Thyroid gland (tissue), 4 donors: ENCODE data around the gene ZNF774. TPM values are rescaled to one million over a fixed set of nuclear protein-coding genes. Genes with fewer than 3 reads are reported as not detected.
"Not testable (repeated sequence)": the region's sequence is repeated elsewhere in the genome, so short reads cannot be mapped to it uniquely, and the experiment has no call there.

Source experiments
- DNase-seq, 2 donors: peaks; one replicate each; pipeline ENCODE4 v3.0.0-alpha.2; 2019
- H3K27ac ChIP-seq, 3 donors: fragments of 200-600 bp; sonication (generic); 1 replicate in 2 of 3; 2 replicates in 1 of 3; pipeline ENCODE4 v1.5.1; 2016 to 2019; ENCODE audit warnings: mild to moderate bottlenecking in 1 of 3, moderate library complexity in 1 of 3
- H3K27me3 ChIP-seq: fragments of 200-600 bp; sonication (generic); one replicate; pipeline ENCODE4 v1.5.1; 2019
- H3K36me3 ChIP-seq, 2 donors: fragments of 200-600 bp; sonication (generic); one replicate each; pipeline ENCODE4 v1.5.1; 2016 to 2019
- H3K4me1 ChIP-seq, 2 donors: fragments of 200-600 bp; sonication (generic); one replicate each; pipeline ENCODE4 v1.5.1; 2017 to 2019
- H3K4me3 ChIP-seq, 3 donors: fragments of 200-600 bp; sonication (generic); replicated peaks in 1 of 3; 1 replicate in 2 of 3; 2 replicates in 1 of 3; pipeline ENCODE4 v1.5.1; 2016; ENCODE audit warnings: mild to moderate bottlenecking in 1 of 3
- H3K9me3 ChIP-seq: fragments of 200-600 bp; sonication (generic); one replicate; pipeline ENCODE4 v1.5.1; 2017
- CTCF ChIP-seq, 6 experiments: fragments of 200-600 bp in 3 of 6; fragments of 450-650 bp in 3 of 6; sonication (generic) in 3 of 6; IDR thresholded peaks; one replicate each; pipeline ENCODE4 v1.5.1; 2016 to 2019; ENCODE audit warnings: antibody characterized with exemption in 6 of 6, mild to moderate bottlenecking in 2 of 6, inconsistent platforms in 1 of 6, moderate library complexity in 1 of 6
- POLR2A ChIP-seq, 2 donors: fragments of 450-650 bp; IDR thresholded peaks; one replicate each; pipeline ENCODE4 v1.6.1; 2017; ENCODE audit warnings: antibody characterized with exemption in 2 of 2, mild to moderate bottlenecking in 2 of 2, moderate library complexity in 1 of 2
- WGBS, 2 donors: methylation state at CpG; one replicate each; pipeline ENCODE4 v1.1.5; 2017; 5-methylcytosine and 5-hydroxymethylcytosine counted together
- intact Hi-C: fragments of 100-400 bp; cut with DNase I; formaldehyde crosslinking; loops from one replicate; pipeline ENCODE4 v1.15.1; 2023
- total RNA-seq, 4 donors: library from RNA; depleted of rRNA; stranded (reverse); fragments of >200 nt; gene quantifications; one replicate each; pipeline ENCODE4 v1.2.3, GENCODE V29; 2016

ZNF774 gene
- total RNA-seq, 4 donors from 2014 or later, result 3.6 to 13.1 (median 5.5) TPM

DNA sequence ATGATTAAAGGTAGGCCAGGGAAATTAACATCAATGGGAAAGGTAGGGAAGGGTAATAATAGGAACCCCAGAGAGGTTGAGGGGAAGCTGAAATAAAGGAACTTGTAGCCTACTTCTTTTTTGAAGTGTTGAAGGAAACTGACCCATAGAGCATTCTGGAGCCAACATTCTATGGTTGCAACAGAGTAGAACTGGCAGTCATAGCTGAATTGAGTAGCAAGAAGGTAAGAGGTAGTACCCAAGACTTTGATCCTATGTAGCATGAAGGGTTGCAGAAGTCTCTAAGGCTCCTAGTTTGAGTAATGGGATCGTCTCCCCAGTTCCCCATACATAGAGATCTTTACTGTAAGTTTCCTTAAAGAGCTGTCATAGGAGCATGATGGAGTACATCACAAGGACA, 7.4 kb upstream of the ZNF774 start:
- intact Hi-C loops, result no loop called here
- no peak for TF ChIP-seq POLR2A (IDR thresholded peaks at IDR 0.05)
- no peak for TF ChIP-seq CTCF (IDR thresholded peaks at IDR 0.05)
- peaks cover 3 to 9% of the 10 kb centered on the region in 2 donors for H3K4me1 ChIP-seq

DNA sequence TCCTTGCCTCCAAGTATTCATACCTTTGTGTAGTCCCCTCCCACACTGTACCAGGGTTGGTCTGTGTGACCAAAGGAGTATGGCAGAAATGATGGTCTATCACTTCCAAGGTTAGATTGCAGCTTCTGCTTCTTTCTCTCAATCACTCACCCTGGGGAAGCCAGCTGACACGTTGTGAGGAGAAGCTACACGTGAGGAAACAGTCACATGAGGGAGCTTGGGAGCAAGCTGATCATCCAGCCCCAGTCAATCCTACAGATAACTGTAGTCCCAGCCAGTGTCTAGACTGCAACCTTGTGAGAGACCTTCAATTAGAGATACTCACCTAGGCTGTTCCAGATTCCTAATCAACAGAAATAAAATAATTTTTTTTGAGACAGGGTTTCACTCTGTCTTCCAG, 6.2 kb upstream of the ZNF774 start:
- intact Hi-C loops, result no loop called here
- no peaks in the 10 kb centered on the region for H3K27me3 ChIP-seq
- no peaks in the 10 kb centered on the region for H3K36me3 ChIP-seq
- H3K27ac ChIP-seq, result no peak overlapping the region
- TF ChIP-seq POLR2A (IDR thresholded peaks at IDR 0.05) (no peak), CTCF (IDR thresholded peaks at IDR 0.05) (no peak)
- H3K4me1 ChIP-seq, result peaks cover 3 to 9% of the 10 kb centered on the region in 2 donors
- no peak overlapping the region for H3K4me3 ChIP-seq
- 42 to 56% methylated on average over 2 of the region's 2 CpGs for WGBS, 2 donors
- H3K9me3 ChIP-seq, result no peaks in the 10 kb centered on the region
- no peak for DNase-seq

More for the DNA sequence above, 7.4 kb upstream of the ZNF774 start:
- Histone ChIP-seq H3K4me3 (no peak overlapping the region), H3K27ac (no peak overlapping the region), H3K9me3 (no peaks in the 10 kb centered on the region), H3K27me3 (no peaks in the 10 kb centered on the region), H3K36me3 (no peaks in the 10 kb centered on the region)
- DNase-seq, result no peak
- WGBS, 2 donors, result 81 to 89% methylated on average over 1 of the region's 1 CpG

DNA sequence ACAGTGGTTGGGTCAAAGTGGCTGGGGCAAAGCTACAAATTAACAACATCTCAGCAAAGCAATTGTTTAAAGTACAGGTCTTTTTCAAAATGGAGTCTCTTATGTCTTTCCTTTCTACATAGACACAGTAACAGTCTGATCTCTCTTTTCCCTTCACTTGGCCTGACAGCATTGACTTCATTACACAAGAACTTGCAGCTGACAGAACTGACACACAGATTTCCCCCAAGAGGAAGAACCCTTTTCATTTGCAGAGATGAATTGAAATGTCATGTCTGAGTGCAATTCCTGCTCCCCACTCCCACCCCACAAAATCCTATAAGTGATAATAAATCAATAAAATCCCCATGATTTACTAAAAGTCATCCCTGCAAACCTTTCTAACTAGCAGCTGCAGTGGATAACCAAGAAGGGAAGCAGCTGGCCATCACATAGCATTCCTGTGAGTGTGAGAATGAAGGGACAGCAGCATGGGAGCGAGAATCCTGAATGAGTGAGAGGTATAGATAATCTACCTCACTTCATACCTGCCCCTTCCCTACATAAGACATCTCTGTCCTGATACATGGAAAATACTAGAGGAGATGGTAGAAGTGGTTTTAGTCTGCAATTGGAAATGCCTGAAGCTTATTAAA, 4.5 kb upstream of the ZNF774 start:
- intact Hi-C loops, H3K4me3 ChIP-seq, H3K36me3 ChIP-seq, H3K27ac ChIP-seq, DNase-seq, H3K4me1 ChIP-seq, H3K27me3 ChIP-seq, H3K9me3 ChIP-seq: not testable (repeated sequence)
- 97 to 100% methylated on average over 1 of the region's 1 CpG for WGBS, 2 donors

DNA sequence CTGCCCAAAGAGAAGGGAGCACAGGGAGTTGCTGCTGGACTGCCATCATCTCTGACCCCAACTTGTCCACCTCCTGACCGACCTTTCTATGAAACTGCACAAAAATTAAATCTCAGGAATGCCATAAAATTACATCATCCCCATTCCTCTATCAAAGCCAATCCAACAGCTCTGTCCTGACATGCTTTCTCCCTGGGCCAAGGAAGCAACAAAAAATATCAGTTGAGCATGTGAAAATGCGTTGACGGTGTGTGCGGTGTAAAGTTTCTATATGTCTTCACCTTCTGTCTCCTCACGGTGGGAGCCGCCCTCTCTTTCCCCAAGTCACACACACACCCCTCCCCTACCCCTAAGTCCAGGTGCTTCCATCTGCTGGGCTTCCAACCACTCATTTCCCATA, 3.6 kb upstream of the ZNF774 start:
- DNase-seq, result no peak
- Histone ChIP-seq H3K9me3 (no peaks in the 10 kb centered on the region), H3K4me1 (peaks cover 0 to 7% of the 10 kb centered on the region in 2 donors), H3K36me3 (no peaks in the 10 kb centered on the region), H3K27me3 (no peaks in the 10 kb centered on the region), H3K27ac (no peak overlapping the region), H3K4me3 (no peak overlapping the region)
- 92% methylated on average over 6 of the region's 6 CpGs for WGBS, 2 donors
- TF ChIP-seq POLR2A (IDR thresholded peaks at IDR 0.05), result no peak
- TF ChIP-seq CTCF (IDR thresholded peaks at IDR 0.05), result no peak
- intact Hi-C loops, result no loop called here

DNA sequence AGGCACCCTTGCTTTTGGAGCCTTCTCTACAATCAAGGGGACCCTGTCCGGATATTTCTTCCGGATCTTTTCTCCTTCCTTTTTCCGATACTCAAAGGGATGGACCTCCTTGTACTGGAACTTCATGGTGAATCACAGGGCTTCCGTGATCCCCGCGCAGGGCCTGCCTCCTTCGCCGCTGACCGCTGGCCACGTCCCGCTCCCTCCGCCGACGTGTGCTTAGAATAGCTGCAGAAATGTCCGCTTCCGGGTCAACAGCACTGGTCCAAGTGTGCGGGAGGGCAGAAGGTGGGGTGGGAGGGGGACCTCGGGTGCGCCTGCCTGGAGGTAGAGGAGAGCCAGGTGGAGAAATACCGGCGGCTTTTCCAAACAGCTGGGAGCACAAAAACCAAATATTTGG, 3.0 kb upstream of the ZNF774 start:
- H3K27ac ChIP-seq, result no peak overlapping the region
- peaks cover 0 to 7% of the 10 kb centered on the region in 2 donors for H3K4me1 ChIP-seq
- 95 to 97% methylated on average over 21 of the region's 21 CpGs for WGBS, 2 donors
- TF ChIP-seq CTCF (IDR thresholded peaks at IDR 0.05) (no peak), POLR2A (IDR thresholded peaks at IDR 0.05) (no peak)
- H3K36me3 ChIP-seq, result no peaks in the 10 kb centered on the region
- no peaks in the 10 kb centered on the region for H3K9me3 ChIP-seq
- H3K27me3 ChIP-seq, result no peaks in the 10 kb centered on the region
- H3K4me3 ChIP-seq, result no peak overlapping the region
- intact Hi-C loops, result no loop called here
- no peak for DNase-seq
